Renal pelvis (tissue), 4 donors: Measurements from ENCODE around the gene RAPGEF3. TPM values are rescaled to one million over a fixed set of nuclear protein-coding genes. Genes with fewer than 3 reads are reported as not detected.
A peak's percentile ranks its signal among the peaks of the same experiment; 100 is the strongest.

Experiments used
- DNase-seq: peaks from one replicate; pipeline ENCODE4 v3.0.0-alpha.2; 2013
- polyA plus RNA-seq, 3 donors: library from polyadenylated mRNA; unstranded; fragments of 120-200 nt; gene quantifications; one replicate each; pipeline ENCODE4 v1.2.1, GENCODE V29; 2013; ENCODE audit not compliant: insufficient read length in 3 of 3

The RAPGEF3 gene
- polyA plus RNA-seq, 3 donors = 67.0 to 100 (median 68.6) TPM

DNA sequence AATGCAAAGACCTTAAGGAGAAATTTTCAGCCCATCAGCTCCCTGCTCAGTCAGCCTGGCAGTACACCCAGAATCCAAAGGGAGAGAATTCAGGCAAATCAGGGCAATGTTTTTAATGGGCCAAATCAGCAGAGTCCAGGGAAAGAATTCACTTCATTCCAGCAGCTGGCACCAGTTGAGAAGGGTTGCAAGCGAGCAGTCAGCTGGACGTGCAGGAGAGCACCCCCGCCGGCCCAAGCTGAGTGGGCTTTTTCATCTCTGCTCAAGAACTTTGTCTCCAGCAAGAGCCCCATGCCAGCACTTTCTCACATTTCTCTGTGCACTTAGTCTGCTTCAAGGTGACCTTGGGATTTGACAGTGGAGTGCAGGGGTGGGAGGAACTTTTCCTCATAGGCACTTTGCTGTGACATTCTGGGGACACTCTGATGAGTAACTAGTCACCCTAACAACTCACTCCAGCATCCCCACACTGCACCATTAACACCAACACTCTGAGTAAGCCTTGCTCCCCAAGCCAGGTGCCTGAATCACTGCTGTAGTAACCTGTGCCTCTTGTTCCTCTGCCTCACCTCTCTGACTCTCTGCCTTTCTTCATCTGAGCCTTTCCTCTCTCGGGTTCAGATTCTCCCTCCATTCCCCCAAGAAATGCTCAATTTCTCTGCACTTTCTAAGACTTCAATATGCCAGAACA, 35.6 kb downstream of the RAPGEF3 start:
- DNase-seq = no peak

GRCh38 chr12:47722136-47722834, 36.4 kb downstream of the RAPGEF3 start:
- DNase-seq = no peak

GRCh38 chr12:47721431-47721973, 37.2 kb downstream of the RAPGEF3 start:
- no peak for DNase-seq

DNA sequence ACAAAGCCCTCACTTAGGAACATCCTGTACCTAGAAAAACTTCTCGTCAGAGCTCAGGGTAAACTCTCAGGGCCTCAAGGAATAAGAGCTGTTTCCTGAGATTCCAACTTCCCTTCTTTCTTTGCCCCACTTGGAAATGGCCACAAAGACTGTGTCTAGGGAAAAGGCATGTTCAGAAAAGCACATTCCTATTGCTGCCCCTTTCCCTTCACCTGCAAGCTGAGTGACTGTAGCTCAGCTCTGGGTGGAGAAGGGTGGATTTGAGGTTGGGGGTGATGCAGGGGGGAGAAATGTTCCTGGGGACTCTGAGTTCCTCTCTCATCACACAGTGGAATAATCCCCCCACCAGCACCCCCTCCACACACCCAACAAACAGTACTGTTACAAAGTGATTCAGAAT, 40.1 kb downstream of the RAPGEF3 start:
- no peak for DNase-seq

- DNase-seq = peak; percentile 77
Observed at GRCh38 chr12:47717443-47718193, 41.1 kb downstream of the RAPGEF3 start.

GRCh38 chr12:47717046-47717442, 41.6 kb downstream of the RAPGEF3 start:
- DNase-seq = no peak

DNA sequence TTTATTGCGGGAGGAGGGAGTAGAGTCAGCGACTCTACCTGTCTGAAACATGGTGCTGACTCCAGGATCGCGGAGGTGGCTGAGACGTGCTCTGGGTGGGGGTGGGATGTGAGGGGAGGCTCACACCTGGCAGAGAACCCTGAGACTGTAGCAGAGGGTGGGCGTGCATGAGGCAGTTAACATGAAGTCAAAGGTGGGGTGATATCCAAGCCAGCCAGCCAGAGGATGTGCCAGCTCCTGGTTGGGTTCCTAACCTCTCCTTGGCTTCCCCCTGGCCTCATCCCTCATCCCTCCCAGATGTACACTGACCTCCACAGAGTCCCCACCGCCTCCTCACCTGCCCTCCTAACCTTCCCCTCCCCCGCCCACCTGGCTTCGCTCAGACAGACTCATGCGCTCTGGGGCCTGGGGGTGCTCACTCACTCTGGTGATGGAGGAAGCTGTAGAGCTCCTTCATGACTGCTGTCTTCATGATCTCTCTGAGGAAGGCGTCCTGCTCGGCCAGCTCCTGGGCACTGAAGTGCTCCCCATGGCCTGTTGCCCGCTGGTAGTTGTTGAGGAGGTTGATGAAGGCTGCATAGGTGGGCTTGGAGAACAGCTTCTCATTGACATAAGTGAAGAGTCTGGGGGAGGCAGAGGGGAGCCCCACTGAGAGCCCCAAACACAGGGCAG, 42.7 kb downstream of the RAPGEF3 start:
- no peak for DNase-seq

DNA sequence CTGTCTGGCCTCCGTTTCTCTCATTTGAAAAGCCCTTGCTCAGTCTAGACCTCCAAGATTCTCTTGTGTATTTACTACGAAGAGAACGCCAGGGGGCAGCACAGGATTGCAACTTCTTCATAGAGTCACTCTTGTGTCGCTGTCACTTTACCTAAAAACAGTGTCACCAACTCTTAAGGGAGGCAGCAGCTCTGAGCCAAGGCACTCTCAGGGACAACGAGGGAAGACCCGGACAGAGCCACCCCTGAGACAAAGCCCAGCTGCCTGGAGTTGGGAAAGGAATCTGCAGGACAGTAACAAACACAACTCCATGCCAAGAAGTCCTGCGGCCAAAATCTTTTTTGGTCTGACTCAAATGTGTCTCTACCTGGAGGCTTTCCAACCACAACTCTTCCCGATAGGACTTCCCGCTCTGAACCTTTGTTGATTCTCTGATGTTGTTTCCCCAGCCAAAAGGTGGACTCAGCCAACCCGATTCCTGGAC, 43.2 kb downstream of the RAPGEF3 start:
- DNase-seq = peak; percentile 81

DNA sequence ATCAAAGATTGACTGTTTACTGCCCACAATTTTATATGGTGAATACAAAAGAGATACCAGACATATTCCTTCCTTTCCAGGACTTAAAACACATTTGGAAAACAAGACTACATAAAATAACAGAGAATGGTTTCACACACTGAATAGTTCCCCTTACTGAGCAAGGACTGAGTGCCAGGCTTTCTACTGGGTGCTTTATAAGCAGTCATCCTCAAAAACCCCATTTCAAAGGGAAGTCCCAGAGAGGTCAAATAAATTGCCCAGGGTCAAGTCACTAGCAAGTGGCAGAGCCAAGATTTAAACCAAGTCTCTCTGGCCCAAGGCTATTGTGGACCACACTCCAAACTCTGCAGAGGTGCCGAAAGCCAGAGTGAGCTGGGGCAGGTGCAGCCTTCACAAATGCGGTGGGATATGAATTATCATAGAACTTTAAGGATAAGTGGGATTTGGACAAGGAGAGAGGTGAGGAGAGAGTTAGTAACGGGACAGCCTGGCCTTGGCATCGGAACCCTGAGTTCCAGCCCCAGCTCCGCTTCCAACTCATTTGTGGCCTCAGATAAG, 43.8 kb downstream of the RAPGEF3 start:
- DNase-seq = no peak

DNA sequence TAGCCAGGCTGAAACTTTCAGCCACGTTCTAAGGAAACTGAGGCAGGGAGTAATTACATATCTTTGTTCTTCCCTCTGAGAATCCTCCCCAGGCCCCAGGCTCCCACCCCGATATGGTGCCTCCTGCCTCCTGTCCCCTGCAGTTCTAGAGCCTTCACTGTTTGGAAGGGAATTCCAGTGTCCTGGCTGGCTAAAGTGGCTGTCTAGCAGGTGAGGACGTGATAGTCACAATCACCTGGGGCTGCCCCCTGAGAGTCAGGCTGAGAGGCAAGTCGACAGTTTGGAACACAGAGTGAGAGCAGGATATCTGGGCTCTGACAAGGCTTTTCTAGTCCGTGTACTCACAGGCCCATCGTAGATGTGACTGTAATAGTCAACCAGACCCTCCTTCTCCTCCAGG, 46.5 kb downstream of the RAPGEF3 start:
- no peak for DNase-seq

GRCh38 chr12:47711448-47711847, 47.2 kb downstream of the RAPGEF3 start:
- DNase-seq = no peak

GRCh38 chr12:47710278-47710677, 48.4 kb downstream of the RAPGEF3 start:
- no peak for DNase-seq

GRCh38 chr12:47709671-47710070, 49.0 kb downstream of the RAPGEF3 start:
- DNase-seq = no peak

- no peak for DNase-seq
Observed at GRCh38 chr12:47709237-47709636, 49.4 kb downstream of the RAPGEF3 start.

GRCh38 chr12:47707905-47708543, 50.7 kb downstream of the RAPGEF3 start:
- no peak for DNase-seq

DNA sequence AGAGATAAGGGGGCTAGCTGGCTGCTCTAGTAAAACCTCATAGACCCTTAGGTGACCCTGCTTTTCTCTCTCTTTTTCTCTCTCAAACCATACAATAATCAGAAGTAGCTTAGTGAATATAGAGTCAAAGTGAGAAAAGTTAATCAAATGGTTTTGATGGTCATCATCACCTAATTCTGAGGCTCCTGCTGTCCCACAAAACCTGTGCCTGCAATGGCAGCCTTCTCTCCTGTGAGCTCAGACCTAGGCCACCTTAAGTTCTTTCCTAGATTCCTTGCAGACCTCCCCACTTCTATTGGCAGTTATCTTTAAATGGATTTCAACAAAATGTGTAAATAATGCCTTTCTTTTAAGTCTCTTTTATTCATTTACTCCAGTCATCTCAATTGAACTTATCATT, 51.3 kb downstream of the RAPGEF3 start:
- no peak for DNase-seq

- peak; percentile 94 for DNase-seq
Observed at GRCh38 chr12:47705566-47706425, 52.9 kb downstream of the RAPGEF3 start, which contains the start of gene RPAP3. RPAP3 (minus strand) TSS chr12:47706030; CDS start chr12:47702840, 3,190 bp downstream.

DNA sequence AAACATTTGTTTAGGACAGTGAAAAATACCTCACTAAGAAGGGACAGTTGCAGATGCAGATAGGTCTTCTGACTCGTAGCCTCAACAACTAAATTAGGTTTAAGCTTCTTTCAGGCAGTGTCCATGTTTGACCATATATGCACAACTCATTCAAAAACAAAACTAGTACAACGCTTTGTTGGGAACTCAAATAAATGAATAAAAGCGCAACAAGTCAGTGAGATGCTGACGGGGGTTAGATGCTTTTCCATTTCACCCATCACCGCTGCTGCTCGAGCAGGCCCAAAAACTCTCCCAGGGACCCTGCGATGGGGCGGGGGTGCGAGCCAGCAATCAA, 53.5 kb downstream of the RAPGEF3 start:
- no peak for DNase-seq

DNA sequence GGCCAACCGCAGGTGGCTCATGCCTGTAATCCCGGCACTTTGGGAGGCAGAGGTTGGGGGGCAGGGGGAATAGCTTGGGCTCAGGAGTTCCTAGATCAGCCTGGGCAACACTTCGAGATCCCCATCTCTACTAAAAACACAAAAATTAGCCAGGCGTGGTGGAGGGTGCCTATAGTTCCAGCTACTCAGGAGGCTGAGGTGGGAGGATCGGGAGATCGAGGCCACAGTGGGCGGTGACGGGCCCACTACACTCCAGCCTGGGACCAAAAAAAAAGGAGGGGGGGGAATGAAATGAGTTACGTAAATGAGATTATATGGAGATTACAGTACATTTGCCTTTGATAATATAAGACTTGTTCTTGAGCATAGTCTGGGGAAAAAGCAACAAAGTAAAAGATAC, 54.0 kb downstream of the RAPGEF3 start:
- no peak for DNase-seq

GRCh38 chr12:47700263-47700662, 58.4 kb downstream of the RAPGEF3 start:
- DNase-seq = no peak
